H1 (cell line): ENCODE measurements around the gene CSAD.

ENCODE experiments used
- HDAC2 ChIP-seq, 2 experiments: fragments of 300-600 bp in 1 of 2; sonication (generic) in 1 of 2; IDR thresholded peaks; 2 replicates each; pipeline ENCODE4 v1.6.1; 2011 to 2012; ENCODE audit warnings: low read depth in 2 of 2, low read length in 2 of 2, mild to moderate bottlenecking in 2 of 2, moderate library complexity in 2 of 2, borderline replicate concordance in 1 of 2, inconsistent platforms in 1 of 2
- NANOG ChIP-seq: IDR thresholded peaks from 2 replicates; pipeline ENCODE4 v1.6.1; 2011; ENCODE audit warnings: low read length, low read depth, mild to moderate bottlenecking, inconsistent platforms; ENCODE audit not compliant: insufficient read depth, poor library complexity, severe bottlenecking
- PHF8 ChIP-seq: fragments of 200-600 bp; sonication (generic); conservative IDR thresholded peaks from 2 replicates; pipeline ENCODE4 v1.7.1; 2012; ENCODE audit warnings: low read depth, mild to moderate bottlenecking, inconsistent platforms, low read length, moderate library complexity
- POLR2A ChIP-seq, 2 experiments: IDR thresholded peaks; 1 replicate in 1 of 2; 2 replicates in 1 of 2; pipeline ENCODE4 v1.6.1; 2011; ENCODE audit warnings: low read depth in 2 of 2, low read length in 2 of 2, mild to moderate bottlenecking in 2 of 2; ENCODE audit errors: control extremely low read depth in 1 of 2
- TCF12 ChIP-seq: IDR thresholded peaks from 2 replicates; pipeline ENCODE4 v1.6.1; 2011; ENCODE audit warnings: low read depth, mild to moderate bottlenecking, low read length
- TF ChIP-seq, protein P1 (sequence below), 3 experiments: IDR thresholded peaks; 1 replicate in 2 of 3; 2 replicates in 1 of 3; pipeline versions ENCODE4 v1.5.1 to v1.6.1; 2011; ENCODE audit warnings: low read length in 3 of 3, mild to moderate bottlenecking in 3 of 3, inconsistent platforms in 2 of 3, low read depth in 1 of 3, moderate library complexity in 1 of 3; ENCODE audit not compliant: insufficient read depth in 1 of 3; ENCODE audit errors: control extremely low read depth in 1 of 3
- TF ChIP-seq, protein P2 (sequence below): IDR thresholded peaks from 2 replicates; pipeline ENCODE4 v1.6.1; 2011; ENCODE audit warnings: low read depth, mild to moderate bottlenecking, low read length; ENCODE audit not compliant: insufficient read depth
- TF ChIP-seq, protein P3 (sequence below): IDR thresholded peaks from 2 replicates; pipeline ENCODE4 v1.6.1; 2011; ENCODE audit warnings: low read length, improper control_type of control experiment

DNA sequence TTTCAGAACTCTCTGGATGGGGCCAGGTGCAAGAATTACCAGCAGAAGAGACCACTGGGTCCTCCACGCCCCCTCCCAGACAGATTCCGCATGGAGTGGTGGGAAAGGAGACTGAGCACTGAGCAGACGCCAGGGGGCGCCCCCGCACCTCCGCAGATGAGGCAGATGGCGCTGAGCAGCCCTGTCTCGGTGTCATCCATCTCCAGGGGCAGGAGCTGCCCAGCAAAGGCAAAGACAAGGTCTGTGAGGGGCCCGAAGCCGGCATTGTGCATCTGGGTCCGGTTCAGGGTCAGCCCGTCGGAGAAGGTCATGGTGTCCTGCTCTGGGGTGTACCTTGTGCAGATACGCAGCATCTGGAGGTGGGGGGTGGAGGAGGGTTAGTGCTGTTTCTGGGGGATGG is 32.6 kb upstream of the CSAD start:
- TF ChIP-seq POLR2A (IDR thresholded peaks at IDR 0.05; ENCODE audit: control extremely low read depth in 1 of 2, low read depth in 2 of 2, low read length in 2 of 2): no peak
- TF ChIP-seq, protein P1, sequence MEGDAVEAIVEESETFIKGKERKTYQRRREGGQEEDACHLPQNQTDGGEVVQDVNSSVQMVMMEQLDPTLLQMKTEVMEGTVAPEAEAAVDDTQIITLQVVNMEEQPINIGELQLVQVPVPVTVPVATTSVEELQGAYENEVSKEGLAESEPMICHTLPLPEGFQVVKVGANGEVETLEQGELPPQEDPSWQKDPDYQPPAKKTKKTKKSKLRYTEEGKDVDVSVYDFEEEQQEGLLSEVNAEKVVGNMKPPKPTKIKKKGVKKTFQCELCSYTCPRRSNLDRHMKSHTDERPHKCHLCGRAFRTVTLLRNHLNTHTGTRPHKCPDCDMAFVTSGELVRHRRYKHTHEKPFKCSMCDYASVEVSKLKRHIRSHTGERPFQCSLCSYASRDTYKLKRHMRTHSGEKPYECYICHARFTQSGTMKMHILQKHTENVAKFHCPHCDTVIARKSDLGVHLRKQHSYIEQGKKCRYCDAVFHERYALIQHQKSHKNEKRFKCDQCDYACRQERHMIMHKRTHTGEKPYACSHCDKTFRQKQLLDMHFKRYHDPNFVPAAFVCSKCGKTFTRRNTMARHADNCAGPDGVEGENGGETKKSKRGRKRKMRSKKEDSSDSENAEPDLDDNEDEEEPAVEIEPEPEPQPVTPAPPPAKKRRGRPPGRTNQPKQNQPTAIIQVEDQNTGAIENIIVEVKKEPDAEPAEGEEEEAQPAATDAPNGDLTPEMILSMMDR (IDR thresholded peaks at IDR 0.05; ENCODE audit: control extremely low read depth in 1 of 3, insufficient read depth in 1 of 3, low read depth in 1 of 3, low read length in 3 of 3): peak in 2 of 3 experiments; percentile 96 to 97; a peak in 3 of 4 replicates
- no peak for TF ChIP-seq NANOG
- TF ChIP-seq, protein P2, sequence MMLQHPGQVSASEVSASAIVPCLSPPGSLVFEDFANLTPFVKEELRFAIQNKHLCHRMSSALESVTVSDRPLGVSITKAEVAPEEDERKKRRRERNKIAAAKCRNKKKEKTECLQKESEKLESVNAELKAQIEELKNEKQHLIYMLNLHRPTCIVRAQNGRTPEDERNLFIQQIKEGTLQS: no peak
- TF ChIP-seq, protein P3, sequence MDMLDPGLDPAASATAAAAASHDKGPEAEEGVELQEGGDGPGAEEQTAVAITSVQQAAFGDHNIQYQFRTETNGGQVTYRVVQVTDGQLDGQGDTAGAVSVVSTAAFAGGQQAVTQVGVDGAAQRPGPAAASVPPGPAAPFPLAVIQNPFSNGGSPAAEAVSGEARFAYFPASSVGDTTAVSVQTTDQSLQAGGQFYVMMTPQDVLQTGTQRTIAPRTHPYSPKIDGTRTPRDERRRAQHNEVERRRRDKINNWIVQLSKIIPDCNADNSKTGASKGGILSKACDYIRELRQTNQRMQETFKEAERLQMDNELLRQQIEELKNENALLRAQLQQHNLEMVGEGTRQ: no peak
- TF ChIP-seq PHF8: no peak
- no peak for TF ChIP-seq TCF12
- no peak for TF ChIP-seq HDAC2 (IDR thresholded peaks at IDR 0.05; ENCODE audit: borderline replicate concordance in 1 of 2, low read depth in 2 of 2, low read length in 2 of 2)
